K562 (cell line): ENCODE results near the gene LMBR1L. TPM values are rescaled to one million over a fixed set of nuclear protein-coding genes. Genes with fewer than 3 reads are reported as not detected.

ENCODE experiments used
- AFF1 ChIP-seq, 2 experiments: fragments of 450-650 bp; IDR thresholded peaks; 2 replicates each; pipeline ENCODE4 v1.6.1; 2018; ENCODE audit warnings: mild to moderate bottlenecking in 2 of 2, low read depth in 1 of 2; ENCODE audit not compliant: partially characterized antibody in 2 of 2
- HDAC1 ChIP-seq, 2 experiments: fragments of 450-650 bp; IDR thresholded peaks; 2 replicates each; pipeline ENCODE4 v1.6.1; 2016 to 2017; ENCODE audit warnings: inconsistent platforms in 1 of 2, mild to moderate bottlenecking in 1 of 2, moderate library complexity in 1 of 2
- HDAC6 ChIP-seq: IDR thresholded peaks from 2 replicates; pipeline ENCODE4 v1.6.1; 2012; ENCODE audit warnings: low read depth, mild to moderate bottlenecking, control low read depth, inconsistent platforms, low read length, moderate library complexity
- RCOR1 ChIP-seq, 2 experiments: IDR thresholded peaks; 2 replicates each; pipeline ENCODE4 v1.6.1; 2012; ENCODE audit warnings: low read depth in 2 of 2, low read length in 2 of 2, borderline replicate concordance in 1 of 2, improper control_type of control experiment in 1 of 2
- ZKSCAN8 ChIP-seq: fragments of 200-800 bp; sonication (Bioruptor generic); IDR thresholded peaks from 2 replicates; pipeline ENCODE4 v1.6.1; 2016; ENCODE audit warnings: missing genetic modification characterization, missing compliant biosample characterization
- ZNF133 ChIP-seq: fragments of 250-450 bp; sonication (Bioruptor Pico); IDR thresholded peaks from 2 replicates; pipeline ENCODE4 v1.4.0; 2020; ENCODE audit warnings: mild to moderate bottlenecking
- ZNF175 ChIP-seq: fragments of 200-800 bp; sonication (Bioruptor generic); IDR thresholded peaks from 2 replicates; pipeline ENCODE4 v1.6.1; 2016; ENCODE audit warnings: low read depth, mild to moderate bottlenecking, missing genetic modification characterization, missing compliant biosample characterization
- ZNF431 ChIP-seq: sonication (generic); formaldehyde crosslinking; IDR thresholded peaks from 2 replicates; pipeline ENCODE4 v1.8.0; 2022; ENCODE audit warnings: mild to moderate bottlenecking, missing genetic modification reagents
- polyA plus RNA-seq, 8 experiments: library from polyadenylated mRNA; depleted of rRNA in 4 of 8; stranded (reverse) in 5 of 8; unstranded in 3 of 8; fragments of >200 nt; fragmentation: Nextera tagmentation in 2 of 8; fragmentation: Illumina TruSeq in 1 of 8; extraction: Ambion mirVana in 2 of 8; extraction: Trizol in 1 of 8; gene quantifications; 2 replicates each; pipeline versions ENCODE4 v1.2.1 to v1.2.3, GENCODE V29; 2011 to 2014; ENCODE audit warnings: inconsistent platforms in 1 of 8, missing spikeins in 1 of 8
- total RNA-seq, 7 experiments: library from RNA; depleted of rRNA in 6 of 7; stranded (reverse); fragments of >200 nt in 6 of 7; fragmentation: Illumina TruSeq in 2 of 7; extraction: Trizol in 2 of 7; gene quantifications; 2 replicates each; pipeline versions ENCODE4 v1.2.1 to v1.2.3, GENCODE V29; 2011 to 2021; ENCODE audit warnings: low replicate concordance in 1 of 7
- TF ChIP-seq, protein P1 (sequence below): fragments of 450-650 bp; IDR thresholded peaks from 2 replicates; pipeline ENCODE4 v1.6.1; 2016
- TF ChIP-seq, protein P2 (sequence below): fragments of 250-450 bp; sonication (Bioruptor Pico); IDR thresholded peaks from 2 replicates; pipeline ENCODE4 v1.8.0; 2022; ENCODE audit warnings: inconsistent platforms
- TF ChIP-seq, protein P3 (sequence below): sonication (generic); formaldehyde crosslinking; IDR thresholded peaks from 2 replicates; pipeline ENCODE4 v1.8.1; 2023; ENCODE audit warnings: mild to moderate bottlenecking, missing genetic modification reagents
- TF ChIP-seq, protein P4 (sequence below): fragments of 250-450 bp; sonication (Bioruptor Pico); IDR thresholded peaks from 2 replicates; pipeline ENCODE4 v1.9.0; 2021; ENCODE audit warnings: mild to moderate bottlenecking
- TF ChIP-seq, protein P5 (sequence below): fragments of 450-650 bp; IDR thresholded peaks from 2 replicates; pipeline ENCODE4 v1.6.1; 2016; ENCODE audit warnings: low read depth, mild to moderate bottlenecking, moderate library complexity

LMBR1L gene
- total and polyA plus RNA-seq, 9 of the 15 experiments (the other 6 are each of a cell fraction or from before 2014, with no cell fraction given), result 2.5 to 57.0 (median 31.1) TPM

DNA sequence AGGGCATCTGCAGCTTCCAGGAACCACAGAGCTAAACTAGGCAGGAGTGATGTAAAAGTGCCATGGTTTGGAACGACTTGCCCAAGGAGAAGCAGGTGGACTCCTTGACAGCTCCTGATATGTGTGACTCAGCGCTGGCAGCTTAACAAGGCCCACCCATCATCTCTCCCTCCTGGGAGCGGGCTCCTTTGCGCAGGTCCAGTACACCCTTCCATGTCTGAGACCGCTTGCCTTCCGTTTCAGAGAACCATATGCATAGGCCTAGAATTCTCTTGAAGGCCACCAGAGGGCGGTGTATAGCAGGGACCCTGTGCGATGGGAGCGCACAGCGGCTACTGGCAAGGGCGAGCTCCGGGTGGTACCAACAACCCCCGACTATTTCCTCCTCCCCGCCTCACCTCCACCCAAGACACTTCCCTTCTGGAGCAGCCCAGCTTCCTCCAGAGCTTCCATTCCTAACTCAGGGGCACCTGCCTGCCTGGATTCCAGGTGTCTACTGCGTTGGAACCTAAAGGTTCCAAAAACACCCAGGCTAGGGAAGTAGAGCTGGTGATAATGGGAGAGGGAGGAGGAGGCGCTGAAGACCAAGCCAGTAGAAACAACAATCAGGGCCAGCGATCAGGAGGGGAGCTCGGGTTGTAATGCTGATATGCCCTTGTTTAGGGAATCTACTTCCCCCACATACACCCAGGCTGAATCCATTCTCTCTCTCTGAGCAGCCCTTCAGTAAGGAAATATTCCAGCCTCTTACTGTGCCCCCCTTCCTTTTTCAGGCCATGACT, 22.3 kb downstream of the LMBR1L start (continued):
- TF ChIP-seq, protein P1, sequence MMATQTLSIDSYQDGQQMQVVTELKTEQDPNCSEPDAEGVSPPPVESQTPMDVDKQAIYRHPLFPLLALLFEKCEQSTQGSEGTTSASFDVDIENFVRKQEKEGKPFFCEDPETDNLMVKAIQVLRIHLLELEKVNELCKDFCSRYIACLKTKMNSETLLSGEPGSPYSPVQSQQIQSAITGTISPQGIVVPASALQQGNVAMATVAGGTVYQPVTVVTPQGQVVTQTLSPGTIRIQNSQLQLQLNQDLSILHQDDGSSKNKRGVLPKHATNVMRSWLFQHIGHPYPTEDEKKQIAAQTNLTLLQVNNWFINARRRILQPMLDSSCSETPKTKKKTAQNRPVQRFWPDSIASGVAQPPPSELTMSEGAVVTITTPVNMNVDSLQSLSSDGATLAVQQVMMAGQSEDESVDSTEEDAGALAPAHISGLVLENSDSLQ, result peak; percentile 82
- TF ChIP-seq HDAC6 (no peak), HDAC1 (IDR thresholded peaks at IDR 0.05) (no peak; a peak in 1 of 4 replicates), AFF1 (IDR thresholded peaks at IDR 0.05; ENCODE audit: low read depth in 1 of 2, partially characterized antibody in 2 of 2) (no peak), ZKSCAN8 (CRISPR knock-in tag) (no peak), ZNF431 (no peak), ZNF133 (CRISPR knock-in tag) (no peak), ZNF175 (CRISPR knock-in tag) (no peak), RCOR1 (IDR thresholded peaks at IDR 0.05; ENCODE audit: borderline replicate concordance in 1 of 2, low read depth in 2 of 2, low read length in 2 of 2) (peak in 1 of 2 experiments; percentile 21; a peak in 3 of 4 replicates)
- TF ChIP-seq, protein P2, sequence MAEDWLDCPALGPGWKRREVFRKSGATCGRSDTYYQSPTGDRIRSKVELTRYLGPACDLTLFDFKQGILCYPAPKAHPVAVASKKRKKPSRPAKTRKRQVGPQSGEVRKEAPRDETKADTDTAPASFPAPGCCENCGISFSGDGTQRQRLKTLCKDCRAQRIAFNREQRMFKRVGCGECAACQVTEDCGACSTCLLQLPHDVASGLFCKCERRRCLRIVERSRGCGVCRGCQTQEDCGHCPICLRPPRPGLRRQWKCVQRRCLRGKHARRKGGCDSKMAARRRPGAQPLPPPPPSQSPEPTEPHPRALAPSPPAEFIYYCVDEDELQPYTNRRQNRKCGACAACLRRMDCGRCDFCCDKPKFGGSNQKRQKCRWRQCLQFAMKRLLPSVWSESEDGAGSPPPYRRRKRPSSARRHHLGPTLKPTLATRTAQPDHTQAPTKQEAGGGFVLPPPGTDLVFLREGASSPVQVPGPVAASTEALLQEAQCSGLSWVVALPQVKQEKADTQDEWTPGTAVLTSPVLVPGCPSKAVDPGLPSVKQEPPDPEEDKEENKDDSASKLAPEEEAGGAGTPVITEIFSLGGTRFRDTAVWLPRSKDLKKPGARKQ (CRISPR knock-in tag), result no peak
- TF ChIP-seq, protein P3, sequence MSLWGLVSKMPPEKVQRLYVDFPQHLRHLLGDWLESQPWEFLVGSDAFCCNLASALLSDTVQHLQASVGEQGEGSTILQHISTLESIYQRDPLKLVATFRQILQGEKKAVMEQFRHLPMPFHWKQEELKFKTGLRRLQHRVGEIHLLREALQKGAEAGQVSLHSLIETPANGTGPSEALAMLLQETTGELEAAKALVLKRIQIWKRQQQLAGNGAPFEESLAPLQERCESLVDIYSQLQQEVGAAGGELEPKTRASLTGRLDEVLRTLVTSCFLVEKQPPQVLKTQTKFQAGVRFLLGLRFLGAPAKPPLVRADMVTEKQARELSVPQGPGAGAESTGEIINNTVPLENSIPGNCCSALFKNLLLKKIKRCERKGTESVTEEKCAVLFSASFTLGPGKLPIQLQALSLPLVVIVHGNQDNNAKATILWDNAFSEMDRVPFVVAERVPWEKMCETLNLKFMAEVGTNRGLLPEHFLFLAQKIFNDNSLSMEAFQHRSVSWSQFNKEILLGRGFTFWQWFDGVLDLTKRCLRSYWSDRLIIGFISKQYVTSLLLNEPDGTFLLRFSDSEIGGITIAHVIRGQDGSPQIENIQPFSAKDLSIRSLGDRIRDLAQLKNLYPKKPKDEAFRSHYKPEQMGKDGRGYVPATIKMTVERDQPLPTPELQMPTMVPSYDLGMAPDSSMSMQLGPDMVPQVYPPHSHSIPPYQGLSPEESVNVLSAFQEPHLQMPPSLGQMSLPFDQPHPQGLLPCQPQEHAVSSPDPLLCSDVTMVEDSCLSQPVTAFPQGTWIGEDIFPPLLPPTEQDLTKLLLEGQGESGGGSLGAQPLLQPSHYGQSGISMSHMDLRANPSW (CRISPR knock-in tag), result no peak
- TF ChIP-seq, protein P4, sequence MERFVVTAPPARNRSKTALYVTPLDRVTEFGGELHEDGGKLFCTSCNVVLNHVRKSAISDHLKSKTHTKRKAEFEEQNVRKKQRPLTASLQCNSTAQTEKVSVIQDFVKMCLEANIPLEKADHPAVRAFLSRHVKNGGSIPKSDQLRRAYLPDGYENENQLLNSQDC (CRISPR knock-in tag), result no peak
- TF ChIP-seq, protein P5, sequence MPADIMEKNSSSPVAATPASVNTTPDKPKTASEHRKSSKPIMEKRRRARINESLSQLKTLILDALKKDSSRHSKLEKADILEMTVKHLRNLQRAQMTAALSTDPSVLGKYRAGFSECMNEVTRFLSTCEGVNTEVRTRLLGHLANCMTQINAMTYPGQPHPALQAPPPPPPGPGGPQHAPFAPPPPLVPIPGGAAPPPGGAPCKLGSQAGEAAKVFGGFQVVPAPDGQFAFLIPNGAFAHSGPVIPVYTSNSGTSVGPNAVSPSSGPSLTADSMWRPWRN, result peak; percentile 46; the same call in 1 of the 2 replicates
